NCI-H2227 (cell line): Measurements from ENCODE around the gene FAM228B.

Experiments
- DNase-seq: peaks from one replicate; lab custom pipeline; 2025; ENCODE audit not compliant: unreplicated experiment; lab: John Stamatoyannopoulos, UW

FAM228B gene

DNA sequence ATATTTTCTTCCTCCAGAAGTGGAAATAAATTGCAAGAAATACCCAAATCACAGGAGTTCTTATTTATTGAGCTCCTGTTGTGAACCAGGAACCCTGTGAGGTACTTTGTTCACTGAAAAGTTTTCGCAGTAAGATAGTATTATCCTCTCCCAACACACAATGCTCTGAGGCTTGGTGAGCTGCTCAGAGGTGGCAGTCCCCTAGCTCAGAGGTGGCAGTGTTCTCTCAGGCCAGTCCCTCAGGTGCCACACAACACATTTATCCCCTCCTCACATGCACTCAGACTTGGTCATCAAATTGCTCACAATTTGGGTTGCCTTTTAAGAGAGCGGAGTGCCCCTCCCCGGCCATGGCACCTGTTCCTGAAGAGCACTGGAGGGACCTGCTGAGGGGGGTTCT is 77.5 kb downstream of the FAM228B start:
- no peak for DNase-seq

DNA sequence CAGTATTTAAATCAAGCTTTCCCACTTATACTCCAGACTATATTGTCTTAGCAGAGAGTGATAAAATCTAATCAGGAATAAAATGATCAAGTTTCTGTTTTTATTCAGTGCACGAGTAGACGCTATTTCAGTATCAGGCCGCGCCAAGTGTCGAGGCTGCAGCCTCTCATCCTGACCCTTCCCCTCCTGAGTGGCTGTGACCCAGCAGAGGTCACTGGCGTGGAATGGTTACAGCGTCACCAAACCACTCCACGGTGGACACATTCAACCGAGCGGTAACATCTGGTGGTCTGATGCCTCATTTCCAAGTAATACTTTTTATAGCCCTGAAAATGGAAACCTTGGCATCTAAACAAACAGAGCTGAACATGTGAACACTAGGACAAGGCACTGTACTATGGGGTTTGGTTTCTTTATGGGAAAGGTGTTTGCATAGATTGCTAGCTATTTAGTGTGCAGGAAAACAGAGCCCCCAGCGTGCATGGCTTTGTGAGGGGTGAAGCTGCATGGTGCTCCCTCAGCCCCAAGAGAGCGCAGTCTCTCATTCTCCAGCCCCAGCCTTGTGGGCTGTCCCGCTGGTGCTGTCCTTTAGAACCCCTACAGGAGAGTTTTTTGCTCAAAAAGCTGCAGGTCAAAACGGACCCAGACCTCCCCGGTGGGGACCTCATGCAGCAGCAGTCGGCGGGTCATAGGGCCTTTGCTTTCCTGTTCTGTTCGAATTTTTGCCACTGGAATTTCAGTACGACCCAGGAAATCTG is 79.9 kb downstream of the FAM228B start:
- no peak for DNase-seq

DNA sequence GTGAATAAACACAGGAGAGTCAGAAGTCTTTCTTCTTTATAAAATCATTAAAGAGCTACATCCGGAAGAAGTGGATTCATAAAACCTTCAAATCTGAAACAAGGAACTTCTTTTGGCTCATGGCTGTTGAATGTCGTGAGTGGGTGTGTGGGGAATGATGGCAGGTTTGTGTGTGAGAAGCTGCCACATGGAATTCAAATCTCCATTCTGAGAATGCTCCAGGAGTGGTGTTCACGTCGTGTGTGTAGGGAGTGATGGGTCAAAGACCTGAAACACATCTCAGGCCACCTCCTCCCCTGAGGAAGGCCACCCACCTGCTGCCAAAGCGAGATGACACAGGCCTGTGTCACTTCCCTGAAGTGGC is 80.5 kb downstream of the FAM228B start:
- DNase-seq: no peak

DNA sequence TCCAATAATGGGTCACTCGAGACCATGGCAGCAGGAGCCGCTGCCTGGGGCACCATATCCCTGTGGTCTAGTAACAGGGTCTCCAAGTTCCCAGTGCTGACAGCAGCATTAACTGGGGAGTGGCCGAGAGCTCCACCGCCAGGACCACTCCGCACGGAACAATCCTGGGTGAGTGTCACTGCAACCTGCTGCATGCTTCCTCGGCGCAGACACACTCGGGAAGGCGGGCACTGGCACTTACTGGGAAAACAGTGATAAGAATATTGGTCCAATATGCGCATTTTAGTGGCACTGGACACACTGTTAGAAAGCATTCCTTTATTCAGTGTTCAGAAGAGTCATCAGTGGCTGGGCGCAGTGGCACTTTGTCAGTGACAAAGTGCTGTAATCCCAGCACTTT is 81.2 kb downstream of the FAM228B start:
- no peak for DNase-seq

DNA sequence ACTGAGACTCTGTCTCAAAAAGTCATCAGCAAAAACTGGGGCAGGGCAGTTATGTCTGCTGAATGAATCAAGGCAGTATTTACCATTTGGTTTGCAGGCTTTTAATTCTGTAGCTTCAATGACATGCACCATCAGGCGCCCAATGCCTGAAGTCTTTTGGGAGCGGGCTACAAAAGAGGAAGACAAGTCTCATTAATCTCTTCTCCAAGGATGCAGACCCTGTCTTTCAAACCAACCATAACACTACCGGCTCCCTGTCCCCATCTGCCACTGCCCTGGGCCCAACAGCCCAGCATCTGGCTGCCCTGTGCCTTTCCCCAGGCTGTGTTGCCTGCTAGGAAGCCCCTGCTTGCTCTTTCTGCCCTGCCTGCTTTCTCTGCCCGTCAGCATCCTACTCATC is 81.9 kb downstream of the FAM228B start:
- DNase-seq: no peak

DNA sequence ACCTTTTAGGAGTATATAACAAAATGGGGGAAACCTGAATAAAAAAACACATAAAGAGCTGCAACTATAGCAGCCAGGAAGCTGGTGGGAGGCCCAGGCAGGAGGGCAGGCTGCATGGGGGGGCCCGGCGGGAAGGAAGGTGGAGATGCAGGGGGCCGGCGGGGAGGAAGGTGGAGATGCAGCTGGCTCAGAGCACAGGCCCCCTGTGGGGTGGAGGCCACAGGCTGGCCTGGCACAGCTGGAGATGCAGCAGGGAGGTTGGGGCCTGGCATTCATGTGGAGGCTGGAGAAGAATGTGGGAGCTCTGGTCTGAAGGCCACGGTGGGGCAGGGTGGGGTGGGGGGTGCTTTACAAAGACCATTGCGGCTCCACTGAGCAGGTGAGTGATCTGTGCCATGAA is 83.0 kb downstream of the FAM228B start:
- DNase-seq: no peak

DNA sequence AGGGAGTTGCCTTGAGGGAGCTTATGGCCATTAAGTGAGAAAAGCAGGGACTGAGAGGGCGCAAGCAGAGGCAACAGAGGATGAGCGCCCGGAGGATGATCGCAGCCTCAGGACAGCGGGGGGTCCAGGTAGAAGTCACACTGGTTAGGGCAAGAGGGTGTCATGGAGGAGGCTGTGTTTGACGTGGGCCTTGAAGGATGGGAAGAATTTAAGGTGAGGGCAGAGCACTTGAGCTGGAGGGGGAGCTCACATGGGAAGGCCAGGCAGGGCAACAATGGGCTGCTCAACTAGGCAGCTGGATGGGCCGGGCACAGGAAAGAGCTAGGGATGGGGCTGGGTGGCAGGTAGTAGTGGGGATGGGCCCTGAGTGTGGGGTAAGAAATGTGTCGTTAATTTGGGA is 83.4 kb downstream of the FAM228B start:
- no peak for DNase-seq

DNA sequence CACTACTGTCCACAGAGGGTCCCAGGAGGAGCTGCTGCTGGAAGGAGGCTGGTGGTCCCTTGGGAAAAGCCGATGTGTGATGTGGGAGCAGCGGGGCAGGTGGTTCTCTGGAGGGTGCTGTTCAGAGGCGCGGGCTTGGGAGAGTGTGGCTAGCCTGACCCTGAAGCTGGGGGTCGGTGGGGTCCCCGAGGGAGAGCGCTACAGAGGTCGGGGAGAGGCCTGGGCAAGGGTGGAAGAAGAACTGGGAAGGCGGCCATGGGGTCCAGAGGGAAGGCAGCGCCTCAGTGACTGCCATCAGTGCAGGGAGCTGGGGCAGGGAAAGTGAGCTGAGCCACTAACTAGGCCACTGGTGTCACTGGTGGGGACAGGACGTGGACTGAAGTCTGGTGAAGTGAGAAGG is 84.1 kb downstream of the FAM228B start:
- DNase-seq: no peak

DNA sequence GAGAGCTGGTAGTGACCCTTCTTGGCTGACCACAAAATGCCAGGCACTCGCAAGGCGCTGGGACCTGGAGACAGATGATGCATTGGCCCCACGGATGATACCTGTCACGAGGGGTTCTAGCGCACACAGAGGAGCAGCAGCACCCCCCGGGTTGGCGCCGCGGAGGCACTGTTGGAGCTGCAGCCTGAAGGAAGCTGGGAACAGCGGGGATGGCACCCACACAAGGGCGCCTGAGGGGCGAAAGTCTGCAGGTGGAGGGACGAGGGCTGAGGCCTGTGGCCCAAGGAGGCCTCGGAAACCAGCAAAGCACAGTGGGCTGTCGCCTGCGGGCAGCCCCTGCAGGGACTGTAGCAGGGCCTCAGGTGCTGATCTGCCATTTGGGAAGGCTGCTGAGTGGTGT is 85.2 kb downstream of the FAM228B start:
- no peak for DNase-seq

DNA sequence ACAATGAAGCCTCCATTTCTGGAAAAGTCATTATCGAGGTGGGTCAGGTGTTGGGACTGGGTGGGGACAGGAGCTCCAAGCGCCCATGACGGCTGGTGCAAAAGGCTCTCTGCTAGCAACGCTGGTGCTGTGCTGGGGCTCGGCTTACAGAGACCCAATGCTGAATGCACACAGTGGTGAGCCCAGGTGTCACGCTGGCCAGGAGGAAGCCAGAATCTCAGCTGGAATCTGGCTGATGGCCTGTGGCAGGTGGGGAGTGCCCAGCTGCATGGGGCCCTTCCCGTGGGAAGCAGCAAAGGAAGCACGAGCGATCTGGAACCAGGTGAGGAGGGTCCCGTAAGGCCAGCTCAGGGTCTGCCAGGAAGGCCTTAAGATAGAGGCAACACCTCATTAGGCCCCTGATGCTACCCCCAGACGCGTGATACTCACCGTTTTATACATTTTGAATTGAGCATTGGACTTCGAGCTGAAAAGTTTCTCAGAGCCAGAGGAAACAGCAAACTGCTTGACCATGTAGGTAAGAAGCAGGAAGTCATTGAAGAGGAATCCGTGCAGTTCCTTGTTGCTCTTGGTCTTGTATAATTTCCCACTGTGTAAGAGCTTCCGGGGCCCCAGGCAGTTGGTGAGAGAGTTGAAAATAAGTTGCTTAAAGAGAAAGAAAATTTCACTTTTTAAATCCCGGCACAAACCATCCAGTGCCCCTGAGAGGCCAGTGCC is 86.3 kb downstream of the FAM228B start:
- no peak for DNase-seq

DNA sequence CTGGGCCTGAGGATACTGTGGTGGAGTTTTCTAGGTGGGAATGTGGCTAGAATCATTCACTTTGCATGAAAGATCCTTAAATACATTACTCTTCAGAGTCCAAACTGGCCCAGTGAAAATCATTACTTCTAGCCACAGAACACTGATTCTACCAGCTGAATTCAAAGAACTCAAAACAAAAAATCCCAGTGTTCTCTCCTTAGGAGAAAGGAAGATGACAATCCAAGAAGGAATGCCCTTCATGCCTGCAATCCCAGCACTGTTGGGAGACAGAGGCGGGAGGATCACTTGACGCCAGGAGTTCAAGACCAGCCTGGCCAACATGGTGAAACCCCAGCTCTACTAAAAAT is 86.8 kb downstream of the FAM228B start:
- no peak for DNase-seq

DNA sequence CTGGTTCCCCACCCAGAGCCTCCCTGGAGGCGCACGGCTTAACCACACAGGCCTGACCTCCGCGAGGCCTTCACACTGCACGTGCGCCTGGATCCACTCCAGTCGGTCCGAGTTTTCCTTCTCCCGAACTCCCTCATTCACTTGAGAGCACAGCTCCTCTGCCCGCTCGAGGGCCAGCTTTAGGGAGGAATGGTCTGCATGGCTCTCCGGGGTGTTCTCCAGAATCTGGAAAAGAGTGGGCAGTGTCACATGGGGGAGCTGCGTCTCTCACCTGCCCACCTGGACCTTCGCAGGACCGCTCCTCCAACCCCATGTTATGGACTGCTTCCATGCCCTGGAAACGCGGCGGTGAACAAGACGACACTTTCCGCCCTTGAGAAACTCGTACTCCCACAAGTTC is 87.5 kb downstream of the FAM228B start:
- DNase-seq: no peak

DNA sequence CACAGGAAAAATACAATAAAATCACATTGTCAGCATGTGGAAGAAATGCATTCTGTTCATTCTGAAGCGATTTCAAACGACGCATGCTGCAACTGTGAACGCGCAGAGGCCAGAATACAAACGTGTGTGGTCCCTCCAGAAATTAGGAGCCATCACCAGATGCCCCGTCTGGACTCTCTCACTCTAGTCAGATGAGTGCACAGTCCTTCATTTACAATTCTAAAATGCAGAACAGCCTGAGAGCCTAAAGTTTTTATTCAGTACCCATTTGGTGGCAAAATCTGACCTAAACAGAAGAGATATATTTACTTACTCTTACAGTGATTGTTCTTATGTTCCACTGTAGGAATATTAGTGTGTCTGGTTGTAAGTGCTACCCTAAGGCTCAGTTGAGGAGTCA is 88.1 kb downstream of the FAM228B start:
- no peak for DNase-seq

DNA sequence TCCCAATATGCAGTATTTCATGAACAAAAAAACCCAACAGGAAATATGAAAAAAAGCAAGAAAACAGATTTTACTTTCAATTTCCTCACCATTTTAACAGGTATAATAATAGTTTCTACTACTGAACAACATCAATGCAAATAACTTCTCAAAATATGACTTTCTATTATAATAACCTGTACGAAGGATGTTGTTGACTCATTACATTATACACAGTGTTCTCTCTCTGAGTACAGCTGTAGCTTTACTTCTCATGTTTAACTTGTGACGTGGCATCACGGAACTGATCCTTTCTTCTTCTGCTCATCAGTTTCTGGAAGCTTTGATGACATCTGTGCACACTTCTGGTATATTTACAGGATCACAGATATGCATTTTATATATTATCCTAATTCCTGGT is 91.6 kb downstream of the FAM228B start:
- no peak for DNase-seq
